NCI-H1092 (cell line): Measurements from ENCODE around the gene SOX10.

ENCODE experiments used
- DNase-seq: peaks from one replicate; lab custom pipeline; 2025; lab: John Stamatoyannopoulos, UW

Gene SOX10

GRCh38 chr22:37983860-37984791, at the start of gene SOX10:
TSS of gene SOX10 (minus strand) at chr22:37984555. CDS start at chr22:37983784, 771 bp downstream.
- DNase-seq, result no peak

GRCh38 chr22:38033522-38034277, 49.3 kb upstream of the SOX10 start:
- DNase-seq, result no peak

GRCh38 chr22:38032681-38033521, 48.5 kb upstream of the SOX10 start:
- DNase-seq, result no peak

GRCh38 chr22:38031491-38031890, 47.1 kb upstream of the SOX10 start:
- no peak for DNase-seq

GRCh38 chr22:38030311-38031133, 46.2 kb upstream of the SOX10 start:
- no peak for DNase-seq

- DNase-seq, result no peak
These were observed 45.5 kb upstream of the SOX10 start for GRCh38 chr22:38029901-38030300.

GRCh38 chr22:38029370-38029769, 45.0 kb upstream of the SOX10 start:
- DNase-seq, result no peak

- no peak for DNase-seq
These were observed 44.2 kb upstream of the SOX10 start for GRCh38 chr22:38028344-38029130.

GRCh38 chr22:38027487-38027886, 43.1 kb upstream of the SOX10 start:
- no peak for DNase-seq

GRCh38 chr22:38026130-38027111, 42.1 kb upstream of the SOX10 start:
- no peak for DNase-seq

GRCh38 chr22:38025514-38025913, 41.2 kb upstream of the SOX10 start:
- no peak for DNase-seq

GRCh38 chr22:38023045-38023444, 38.7 kb upstream of the SOX10 start:
- no peak for DNase-seq

- DNase-seq, result no peak
These were observed 36.9 kb upstream of the SOX10 start for GRCh38 chr22:38021206-38021605.

- DNase-seq, result no peak
These were observed 34.8 kb upstream of the SOX10 start for GRCh38 chr22:38018938-38019827.

- DNase-seq, result no peak
These were observed 33.9 kb upstream of the SOX10 start for GRCh38 chr22:38017939-38018885.

- DNase-seq, result no peak
These were observed 33.0 kb upstream of the SOX10 start for GRCh38 chr22:38017272-38017920.
